Measurements from ENCODE around the gene PLCB4. TPM values are rescaled to one million over a fixed set of nuclear protein-coding genes. Genes with fewer than 3 reads are reported as not detected.

Gene PLCB4
- total RNA-seq, 1 donor from 2014 or later, result 38.0 TPM

DNA sequence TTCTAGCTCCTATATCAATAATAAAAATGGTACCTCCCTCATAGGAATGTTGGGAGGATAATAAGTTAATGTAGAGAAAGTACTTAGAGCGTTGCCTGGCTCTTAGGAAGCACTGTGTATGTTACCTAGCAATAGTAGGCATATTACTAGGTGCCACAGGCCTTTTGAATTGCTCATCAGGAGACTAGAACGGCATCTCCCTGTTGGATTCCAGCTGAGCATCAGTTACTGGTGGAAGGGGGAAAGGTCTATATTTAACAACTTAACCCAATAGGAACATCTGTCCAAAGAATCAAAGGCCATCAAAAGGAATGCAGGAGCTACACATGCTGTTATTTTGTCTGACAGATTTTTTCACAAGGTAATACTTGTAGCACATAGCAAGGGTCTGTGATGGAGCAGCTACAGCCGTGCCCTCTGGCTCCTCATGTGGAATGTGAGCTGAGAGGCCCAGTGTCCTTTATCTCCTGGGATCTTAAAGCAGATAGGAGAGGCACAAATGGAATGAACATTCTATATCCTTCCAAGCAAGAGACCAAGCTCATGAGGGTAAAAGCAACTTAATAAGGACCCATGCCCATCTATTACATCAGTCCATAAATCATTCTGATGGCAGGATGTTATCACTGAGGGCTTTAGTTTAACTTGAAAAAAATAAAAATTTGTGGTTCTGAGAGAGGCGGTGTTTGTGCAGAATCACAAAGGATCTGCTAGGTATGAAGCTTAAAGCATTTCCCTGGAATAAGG is 260.6 kb downstream of the PLCB4 start:
- intact Hi-C loops (cut with DNase I), result no loop called here
- Histone ChIP-seq H3K27ac (no peak overlapping the region), H3K36me3 (no peaks in the 10 kb centered on the region), H3K9me3 (no peaks in the 10 kb centered on the region), H3K27me3 (no peaks in the 10 kb centered on the region), H3K4me3 (no peak overlapping the region), H3K4me1 (no peaks in the 10 kb centered on the region)
- DNase-seq (ENCODE audit: low spot score in 2 of 2), result no peak
- TF ChIP-seq, protein P1, sequence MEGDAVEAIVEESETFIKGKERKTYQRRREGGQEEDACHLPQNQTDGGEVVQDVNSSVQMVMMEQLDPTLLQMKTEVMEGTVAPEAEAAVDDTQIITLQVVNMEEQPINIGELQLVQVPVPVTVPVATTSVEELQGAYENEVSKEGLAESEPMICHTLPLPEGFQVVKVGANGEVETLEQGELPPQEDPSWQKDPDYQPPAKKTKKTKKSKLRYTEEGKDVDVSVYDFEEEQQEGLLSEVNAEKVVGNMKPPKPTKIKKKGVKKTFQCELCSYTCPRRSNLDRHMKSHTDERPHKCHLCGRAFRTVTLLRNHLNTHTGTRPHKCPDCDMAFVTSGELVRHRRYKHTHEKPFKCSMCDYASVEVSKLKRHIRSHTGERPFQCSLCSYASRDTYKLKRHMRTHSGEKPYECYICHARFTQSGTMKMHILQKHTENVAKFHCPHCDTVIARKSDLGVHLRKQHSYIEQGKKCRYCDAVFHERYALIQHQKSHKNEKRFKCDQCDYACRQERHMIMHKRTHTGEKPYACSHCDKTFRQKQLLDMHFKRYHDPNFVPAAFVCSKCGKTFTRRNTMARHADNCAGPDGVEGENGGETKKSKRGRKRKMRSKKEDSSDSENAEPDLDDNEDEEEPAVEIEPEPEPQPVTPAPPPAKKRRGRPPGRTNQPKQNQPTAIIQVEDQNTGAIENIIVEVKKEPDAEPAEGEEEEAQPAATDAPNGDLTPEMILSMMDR (IDR thresholded peaks at IDR 0.05), result no peak

DNA sequence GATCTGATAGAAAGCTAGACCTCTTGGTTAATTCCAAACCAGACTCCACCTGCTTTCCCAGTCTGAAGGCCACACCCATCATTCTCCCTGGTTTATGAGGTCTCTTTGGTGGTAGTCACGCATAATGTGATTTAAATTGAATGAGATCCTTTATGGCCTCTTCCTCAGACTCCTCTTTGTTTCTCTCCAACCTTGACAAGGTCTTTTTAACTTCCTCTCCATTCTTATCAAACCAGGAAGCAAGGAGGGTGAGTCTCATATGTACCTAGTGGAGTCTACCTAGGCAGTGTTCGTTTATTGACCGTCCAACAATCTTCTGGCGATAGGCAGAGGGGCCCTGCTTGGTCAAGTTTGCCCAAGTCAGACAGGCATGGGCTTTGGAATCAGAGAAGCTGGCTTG is 261.3 kb downstream of the PLCB4 start:
- H3K4me1 ChIP-seq, result no peaks in the 10 kb centered on the region
- DNase-seq (ENCODE audit: low spot score in 2 of 2), result no peak
- H3K27ac ChIP-seq, result no peak overlapping the region
- no peaks in the 10 kb centered on the region for H3K27me3 ChIP-seq
- H3K4me3 ChIP-seq, result no peak overlapping the region
- TF ChIP-seq, protein P1 (IDR thresholded peaks at IDR 0.05), result no peak
- H3K9me3 ChIP-seq, result no peaks in the 10 kb centered on the region
- intact Hi-C loops (cut with DNase I), result no loop called here
- H3K36me3 ChIP-seq, result no peaks in the 10 kb centered on the region

DNA sequence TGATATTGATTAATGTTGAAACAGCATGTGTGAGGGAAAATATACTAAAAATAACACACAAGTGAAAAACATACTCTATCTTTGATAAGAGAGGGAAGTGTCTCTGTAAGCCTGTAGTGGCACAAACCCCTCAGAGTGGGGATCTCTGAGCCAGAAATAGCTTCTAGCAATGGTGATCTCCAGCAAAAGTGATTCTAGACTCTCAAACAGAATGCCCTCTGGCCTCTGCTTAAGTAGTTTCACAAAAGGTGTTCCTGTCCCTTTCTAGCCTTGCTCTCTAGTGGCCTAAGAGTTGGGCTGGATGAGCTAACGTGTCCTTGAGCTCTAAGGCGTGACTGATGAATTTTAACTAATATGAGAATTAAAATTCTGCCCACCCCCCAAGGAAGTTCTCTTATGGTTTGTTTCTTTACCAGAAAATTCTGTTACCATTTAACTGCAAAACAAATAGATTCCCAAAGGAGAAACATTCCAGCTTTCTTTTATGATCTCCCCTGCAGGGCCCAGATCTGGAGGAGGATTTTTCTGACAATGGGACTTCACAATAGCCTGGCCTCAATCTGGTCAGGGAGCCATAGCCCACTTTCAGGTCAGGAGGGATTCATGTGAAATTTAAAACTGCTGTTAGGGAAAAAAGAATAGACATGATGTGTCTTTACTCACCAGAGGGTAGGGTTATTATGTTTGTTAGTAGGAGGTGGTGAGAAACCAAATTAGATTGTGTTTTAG is 263.0 kb downstream of the PLCB4 start:
- H3K4me3 ChIP-seq, result no peak overlapping the region
- H3K9me3 ChIP-seq, result no peaks in the 10 kb centered on the region
- DNase-seq (ENCODE audit: low spot score in 2 of 2), result no peak
- no peaks in the 10 kb centered on the region for H3K27me3 ChIP-seq
- intact Hi-C loops (cut with DNase I), result no loop called here
- no peaks in the 10 kb centered on the region for H3K4me1 ChIP-seq
- TF ChIP-seq, protein P1 (IDR thresholded peaks at IDR 0.05), result no peak
- H3K27ac ChIP-seq, result no peak overlapping the region
- no peaks in the 10 kb centered on the region for H3K36me3 ChIP-seq

DNA sequence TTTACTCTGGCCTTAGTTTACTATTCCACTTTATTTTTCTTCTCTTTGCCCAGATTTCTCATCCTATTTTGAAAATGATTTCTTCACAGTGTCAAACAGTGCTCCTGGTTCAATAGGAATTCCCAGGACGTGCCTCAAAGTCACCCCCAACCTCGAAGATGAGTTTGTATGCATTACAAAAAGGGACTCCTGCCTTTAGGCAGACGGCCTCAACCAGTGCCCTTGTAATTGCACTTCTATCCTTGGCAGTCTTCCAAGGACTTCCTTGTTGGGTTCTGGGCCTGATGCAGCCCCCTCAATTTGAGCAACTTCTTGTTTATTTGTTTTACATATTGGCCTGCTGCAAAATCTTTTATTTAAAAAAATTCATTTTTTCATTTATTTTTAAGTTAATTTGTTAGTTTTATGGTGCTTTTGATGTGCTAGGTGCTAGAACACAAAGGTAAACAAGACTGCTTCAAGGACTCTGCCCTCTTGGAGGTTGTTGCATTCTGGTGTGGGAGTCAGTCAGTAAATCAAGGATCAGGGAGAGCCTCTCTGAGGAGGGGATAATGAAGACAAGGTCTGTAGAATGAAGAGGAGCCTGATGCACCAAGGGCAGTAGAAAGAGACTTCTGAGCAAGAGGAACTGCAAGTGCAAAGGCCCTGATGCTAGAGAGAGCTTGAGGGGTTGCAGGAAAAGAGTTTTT is 264.0 kb downstream of the PLCB4 start:
- Histone ChIP-seq H3K27me3 (no peaks in the 10 kb centered on the region), H3K4me1 (no peaks in the 10 kb centered on the region), H3K36me3 (no peaks in the 10 kb centered on the region), H3K4me3 (no peak overlapping the region), H3K27ac (no peak overlapping the region), H3K9me3 (no peaks in the 10 kb centered on the region)
- TF ChIP-seq, protein P1 (IDR thresholded peaks at IDR 0.05), result no peak
- intact Hi-C loops (cut with DNase I), result no loop called here
- DNase-seq (ENCODE audit: low spot score in 2 of 2), result no peak

DNA sequence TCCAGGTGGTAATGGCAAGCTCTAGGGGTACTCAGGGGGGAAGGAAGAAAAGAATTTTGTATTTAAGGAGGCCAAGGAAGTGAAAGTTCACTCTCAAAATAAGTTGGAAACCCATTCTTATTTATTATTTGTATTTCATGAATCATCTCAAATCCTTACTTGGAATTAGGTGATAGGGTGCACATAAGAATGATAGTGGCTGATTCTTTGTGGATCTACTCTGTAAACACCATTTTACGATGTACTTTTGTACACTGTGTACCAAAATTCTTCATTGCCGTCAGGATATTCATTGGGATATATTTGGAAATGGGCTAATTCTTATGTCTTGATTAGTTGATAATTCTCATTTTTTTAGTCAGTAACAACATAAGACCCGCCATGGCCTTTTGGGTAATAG is 266.0 kb downstream of the PLCB4 start:
- Histone ChIP-seq H3K27ac (no peak overlapping the region), H3K9me3 (no peaks in the 10 kb centered on the region), H3K4me1 (no peaks in the 10 kb centered on the region), H3K36me3 (no peaks in the 10 kb centered on the region), H3K4me3 (no peak overlapping the region), H3K27me3 (no peaks in the 10 kb centered on the region)
- intact Hi-C loops (cut with DNase I), result no loop called here
- TF ChIP-seq, protein P1 (IDR thresholded peaks at IDR 0.05), result no peak
- no peak for DNase-seq (ENCODE audit: low spot score in 2 of 2)
